Upper lobe of right lung (tissue), 1 donor: ENCODE results near the gene CDH23. TPM values are rescaled to one million over a fixed set of nuclear protein-coding genes. Genes with fewer than 3 reads are reported as not detected.

ENCODE experiments used
- ATAC-seq: fragments of 200-7000 bp; cut with Tn5 transposase; one replicate; pipeline ENCODE4 v1.9.1; 2020; ENCODE audit warnings: mild to moderate bottlenecking, moderate library complexity
- DNase-seq: peaks from one replicate; pipeline ENCODE4 v3.0.0-alpha.2; 2020
- H3K27ac ChIP-seq: fragments of 200-600 bp; one replicate; pipeline ENCODE4 v1.8.0; 2022
- H3K27me3 ChIP-seq: fragments of 200-600 bp; one replicate; pipeline ENCODE4 v1.8.0; 2022; ENCODE audit warnings: mild to moderate bottlenecking
- H3K36me3 ChIP-seq: fragments of 200-600 bp; one replicate; pipeline ENCODE4 v1.8.0; 2022
- H3K4me1 ChIP-seq: fragments of 200-600 bp; one replicate; pipeline ENCODE4 v1.8.0; 2022
- H3K4me3 ChIP-seq: fragments of 200-600 bp; one replicate; pipeline ENCODE4 v1.8.0; 2022; ENCODE audit warnings: mild to moderate bottlenecking
- H3K9me3 ChIP-seq: fragments of 200-600 bp; one replicate; pipeline ENCODE4 v1.8.0; 2022
- intact Hi-C: fragments of 100-400 bp; cut with DNase I; formaldehyde crosslinking; loops from one replicate; pipeline ENCODE4 v1.11.0; 2022
- total RNA-seq: library from RNA; stranded (reverse); fragmentation: NEBNext Ultra II Directional; extraction: Animal tissue kit (Norgen Biotek cat#: 25700); gene quantifications from one replicate; pipeline ENCODE4 v1.2.1, GENCODE V29; 2021
- TF ChIP-seq, protein P1 (sequence below): fragments of 200-600 bp; IDR thresholded peaks from one replicate; pipeline ENCODE4 v1.8.0; 2022; ENCODE audit warnings: antibody characterized with exemption
- donor health status: DM: no; HTN: yes; CAD: no; lungs with severe emphysema.

CDH23 gene
- total RNA-seq, 1 donor from 2014 or later: 10.9 TPM

- no peak for ATAC-seq
- intact Hi-C loops: no loop called here
These were observed 384.0 kb downstream of the CDH23 start for GRCh38 chr10:71780719-71781118.

DNA sequence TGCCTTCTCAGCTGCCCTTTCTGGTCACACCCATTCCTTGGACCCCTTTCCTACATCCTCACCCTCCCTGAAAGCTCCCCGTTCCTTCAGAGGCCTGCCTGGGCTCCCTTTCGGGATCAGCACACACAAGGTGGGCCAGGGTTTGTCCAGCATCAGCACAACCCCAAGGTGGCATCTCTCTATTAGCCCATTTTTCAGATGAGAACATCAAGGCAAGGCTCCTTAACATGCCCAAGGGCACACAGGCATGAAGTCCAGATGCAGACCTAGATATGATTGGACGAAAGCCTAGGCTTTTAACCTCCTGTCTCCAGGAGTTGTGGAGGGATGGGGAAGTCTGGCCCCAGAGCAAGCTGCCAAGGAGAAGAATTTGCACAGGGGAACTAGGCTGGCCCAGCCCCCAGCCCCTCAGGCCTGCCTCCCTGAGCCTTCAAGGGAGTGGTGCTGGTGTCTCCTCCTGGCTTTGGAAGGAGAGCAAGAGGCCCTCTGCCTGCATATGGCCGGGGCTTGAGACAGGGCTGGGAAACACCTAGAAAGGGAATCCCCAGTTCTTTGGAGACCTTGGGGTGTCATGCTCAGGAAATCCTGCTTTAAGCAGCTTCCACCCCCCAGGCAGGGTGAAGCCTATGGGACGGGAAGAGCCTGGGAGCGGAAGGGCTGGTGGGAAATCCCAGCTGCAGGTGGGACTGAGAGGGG, 385.6 kb downstream of the CDH23 start:
- intact Hi-C loops: no loop called here
- Histone ChIP-seq H3K36me3 (no peaks in the 10 kb centered on the region), H3K9me3 (no peaks in the 10 kb centered on the region), H3K4me3 (no peak overlapping the region), H3K27ac (no peak overlapping the region), H3K4me1 (peaks cover 10% of the 10 kb centered on the region), H3K27me3 (no peaks in the 10 kb centered on the region)
- TF ChIP-seq, protein P1, sequence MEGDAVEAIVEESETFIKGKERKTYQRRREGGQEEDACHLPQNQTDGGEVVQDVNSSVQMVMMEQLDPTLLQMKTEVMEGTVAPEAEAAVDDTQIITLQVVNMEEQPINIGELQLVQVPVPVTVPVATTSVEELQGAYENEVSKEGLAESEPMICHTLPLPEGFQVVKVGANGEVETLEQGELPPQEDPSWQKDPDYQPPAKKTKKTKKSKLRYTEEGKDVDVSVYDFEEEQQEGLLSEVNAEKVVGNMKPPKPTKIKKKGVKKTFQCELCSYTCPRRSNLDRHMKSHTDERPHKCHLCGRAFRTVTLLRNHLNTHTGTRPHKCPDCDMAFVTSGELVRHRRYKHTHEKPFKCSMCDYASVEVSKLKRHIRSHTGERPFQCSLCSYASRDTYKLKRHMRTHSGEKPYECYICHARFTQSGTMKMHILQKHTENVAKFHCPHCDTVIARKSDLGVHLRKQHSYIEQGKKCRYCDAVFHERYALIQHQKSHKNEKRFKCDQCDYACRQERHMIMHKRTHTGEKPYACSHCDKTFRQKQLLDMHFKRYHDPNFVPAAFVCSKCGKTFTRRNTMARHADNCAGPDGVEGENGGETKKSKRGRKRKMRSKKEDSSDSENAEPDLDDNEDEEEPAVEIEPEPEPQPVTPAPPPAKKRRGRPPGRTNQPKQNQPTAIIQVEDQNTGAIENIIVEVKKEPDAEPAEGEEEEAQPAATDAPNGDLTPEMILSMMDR: no peak
- ATAC-seq: no peak
- DNase-seq: no peak

More at GRCh38 chr10:71780719-71781118, 384.0 kb downstream of the CDH23 start:
- DNase-seq: no peak
- peaks cover 23% of the 10 kb centered on the region for H3K4me1 ChIP-seq
- H3K4me3 ChIP-seq: no peak overlapping the region
- no peaks in the 10 kb centered on the region for H3K36me3 ChIP-seq
- no peaks in the 10 kb centered on the region for H3K27me3 ChIP-seq
- TF ChIP-seq, protein P1: no peak
- H3K27ac ChIP-seq: no peak overlapping the region
- no peaks in the 10 kb centered on the region for H3K9me3 ChIP-seq

GRCh38 chr10:71782917-71783490, 386.3 kb downstream of the CDH23 start:
- Histone ChIP-seq H3K9me3 (no peaks in the 10 kb centered on the region), H3K4me3 (no peak overlapping the region), H3K27ac (no peak overlapping the region), H3K4me1 (peaks cover 10% of the 10 kb centered on the region), H3K36me3 (no peaks in the 10 kb centered on the region), H3K27me3 (no peaks in the 10 kb centered on the region)
- TF ChIP-seq, protein P1: no peak
- ATAC-seq (peak; percentile 21), DNase-seq (no peak)
- intact Hi-C loops: no loop called here

DNA sequence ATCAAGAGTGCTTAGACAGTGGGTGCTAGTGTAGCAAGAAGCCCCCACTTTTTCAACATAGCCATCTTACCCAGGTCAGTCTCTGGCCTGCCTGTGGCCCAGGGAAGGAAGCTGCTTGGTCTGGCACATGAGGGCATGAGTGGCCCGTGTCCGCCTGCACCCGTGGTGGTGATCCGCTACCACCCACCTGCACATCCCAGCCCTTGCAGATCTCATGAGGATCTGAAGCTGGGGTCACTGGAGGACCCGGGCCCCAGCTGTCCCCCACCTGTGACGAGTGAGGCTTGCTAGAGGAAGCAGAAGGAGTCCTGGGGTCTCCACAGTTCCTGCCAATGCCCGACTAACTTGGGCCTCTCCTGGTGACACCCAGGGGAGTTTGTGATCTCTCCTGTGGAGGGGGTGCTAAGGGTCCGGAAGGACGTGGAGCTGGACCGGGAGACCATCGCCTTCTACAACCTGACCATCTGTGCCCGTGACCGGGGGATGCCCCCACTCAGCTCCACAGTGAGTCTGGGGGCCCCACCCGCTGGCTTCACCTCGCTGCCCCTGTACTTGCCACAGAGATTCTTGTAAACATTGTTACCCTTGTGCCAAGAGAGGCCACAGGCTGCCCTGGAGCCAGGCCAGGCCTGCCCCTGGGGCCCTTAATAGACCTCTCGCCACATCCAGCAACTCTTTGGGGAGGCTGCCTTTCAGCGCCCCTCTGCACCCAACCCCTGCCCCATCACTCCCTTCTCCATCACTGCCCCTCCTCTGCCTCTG, 387.4 kb downstream of the CDH23 start:
- no peak overlapping the region for H3K4me3 ChIP-seq
- H3K36me3 ChIP-seq: no peaks in the 10 kb centered on the region
- DNase-seq (no peak), ATAC-seq (no peak)
- intact Hi-C loops: no loop called here
- H3K9me3 ChIP-seq: no peaks in the 10 kb centered on the region
- TF ChIP-seq, protein P1: no peak
- H3K27ac ChIP-seq: no peak overlapping the region
- H3K27me3 ChIP-seq: no peaks in the 10 kb centered on the region
- H3K4me1 ChIP-seq: peaks cover 10% of the 10 kb centered on the region

- H3K27ac ChIP-seq: no peak overlapping the region
- TF ChIP-seq, protein P1: no peak
- no peaks in the 10 kb centered on the region for H3K36me3 ChIP-seq
- ATAC-seq (no peak), DNase-seq (no peak)
- H3K9me3 ChIP-seq: no peaks in the 10 kb centered on the region
- H3K4me1 ChIP-seq: peaks cover 10% of the 10 kb centered on the region
- no peaks in the 10 kb centered on the region for H3K27me3 ChIP-seq
- intact Hi-C loops: no loop called here
- no peak overlapping the region for H3K4me3 ChIP-seq
These were observed 388.1 kb downstream of the CDH23 start for GRCh38 chr10:71784679-71785272.
